ENCODE data around the gene PSTPIP2. TPM values are rescaled to one million over a fixed set of nuclear protein-coding genes. Genes with fewer than 3 reads are reported as not detected.

PSTPIP2 gene
- total and polyA plus RNA-seq, 2 of the 4 experiments (the other 2 are of a cell fraction): 10.4 to 12.4 TPM

DNA sequence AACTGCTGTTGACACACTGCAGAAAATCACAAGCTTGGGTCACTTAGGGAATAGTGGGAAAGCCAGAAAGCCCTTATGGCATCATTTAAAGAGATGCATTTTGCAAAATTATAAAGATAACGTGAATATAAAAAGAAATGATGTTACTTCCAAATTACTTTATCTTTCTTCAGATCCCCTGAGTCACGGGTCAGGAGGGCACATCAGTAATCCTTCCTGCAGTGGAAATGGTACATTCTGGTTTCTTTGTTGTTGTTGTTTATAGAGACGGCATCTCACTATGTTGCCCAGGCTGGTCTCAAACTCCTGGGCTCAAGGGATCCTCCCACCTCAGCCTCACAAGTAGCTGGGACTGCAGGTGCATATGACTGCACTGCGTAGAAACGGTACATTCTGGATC lies 95.1 kb downstream of the PSTPIP2 start:
- no peaks in the 10 kb centered on the region for H3K9me3 ChIP-seq (ENCODE audit: control insufficient read depth, insufficient read depth, low read length)
- CTCF ChIA-PET: no interaction called here
- no peak overlapping the region for H2BK15ac ChIP-seq (ENCODE audit: low read depth, low read length)
- H2AFZ ChIP-seq (replicated peaks; ENCODE audit: low read length, poor library complexity): no peak overlapping the region
- no peak overlapping the region for H2AK9ac ChIP-seq (replicated peaks; ENCODE audit: low read depth, low read length, poor library complexity)
- no peaks in the 10 kb centered on the region for H3K27me3 ChIP-seq (ENCODE audit: control insufficient read depth, insufficient read depth, low read length)
- H3K9ac ChIP-seq (ENCODE audit: low read depth, low read length): no peak overlapping the region
- no peak overlapping the region for H2BK20ac ChIP-seq (ENCODE audit: low read depth, low read length)
- H3K4me2 ChIP-seq (ENCODE audit: low read depth, low read length): no peak overlapping the region
- DNase-seq (no peak), ATAC-seq (ENCODE audit: low read depth) (no peak)
- no peak overlapping the region for H3K56ac ChIP-seq (ENCODE audit: extremely low read depth, insufficient read depth, low read length)
- H3K36me3 ChIP-seq (ENCODE audit: control insufficient read depth, insufficient read depth, low read length): no peaks in the 10 kb centered on the region
- no peak overlapping the region for H2BK120ac ChIP-seq (ENCODE audit: low read depth, low read length)
- H4K8ac ChIP-seq (ENCODE audit: low read depth in 2 of 2, low read length in 2 of 2): no peak overlapping the region
- POLR2A ChIA-PET (ENCODE audit: unreplicated experiment): no interaction called here
- no peak overlapping the region for H3K23ac ChIP-seq (ENCODE audit: low read depth, low read length)
- no peak overlapping the region for H3K4me3 ChIP-seq (ENCODE audit: insufficient read depth, low read depth, low read length)
- no peak overlapping the region for H3K14ac ChIP-seq (replicated peaks; ENCODE audit: low read depth, low read length)
- no peaks in the 10 kb centered on the region for H3K9me1 ChIP-seq (ENCODE audit: insufficient read depth, low read length)
- no peaks in the 10 kb centered on the region for H3K79me1 ChIP-seq (ENCODE audit: low read depth in 1 of 2, low read length in 2 of 2)
- H4K91ac ChIP-seq (ENCODE audit: insufficient read depth, low read depth, low read length): no peak overlapping the region
- TF ChIP-seq RFX5 (IDR thresholded peaks at IDR 0.05; ENCODE audit: low read depth, low read length): no peak
- no peak for TF ChIP-seq POLR2A (IDR thresholded peaks at IDR 0.05; ENCODE audit: low read depth, low read length)
- no peak for TF ChIP-seq RAD21 (IDR thresholded peaks at IDR 0.05; ENCODE audit: low read length)
- no peak for TF ChIP-seq MXI1 (IDR thresholded peaks at IDR 0.05; ENCODE audit: borderline replicate concordance, low read depth, low read length)
- TF ChIP-seq, protein P1, sequence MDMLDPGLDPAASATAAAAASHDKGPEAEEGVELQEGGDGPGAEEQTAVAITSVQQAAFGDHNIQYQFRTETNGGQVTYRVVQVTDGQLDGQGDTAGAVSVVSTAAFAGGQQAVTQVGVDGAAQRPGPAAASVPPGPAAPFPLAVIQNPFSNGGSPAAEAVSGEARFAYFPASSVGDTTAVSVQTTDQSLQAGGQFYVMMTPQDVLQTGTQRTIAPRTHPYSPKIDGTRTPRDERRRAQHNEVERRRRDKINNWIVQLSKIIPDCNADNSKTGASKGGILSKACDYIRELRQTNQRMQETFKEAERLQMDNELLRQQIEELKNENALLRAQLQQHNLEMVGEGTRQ (IDR thresholded peaks at IDR 0.05; ENCODE audit: low read depth, low read length): no peak
- TF ChIP-seq FOS (IDR thresholded peaks at IDR 0.05; ENCODE audit: low read depth, low read length): no peak
- no peak for TF ChIP-seq CHD1 (IDR thresholded peaks at IDR 0.05; ENCODE audit: low read depth, low read length)
- no peak for TF ChIP-seq MAZ (IDR thresholded peaks at IDR 0.05; ENCODE audit: borderline replicate concordance, low read depth, low read length)
- no peak overlapping the region for H3K18ac ChIP-seq (ENCODE audit: low read depth, low read length)
- H2AK5ac ChIP-seq (ENCODE audit: low read depth, low read length): peak overlapping the region; percentile 63; the same call in 1 of the 2 replicates
- BruUV-seq (replicated peaks): no TSS peak
- 0 out of 2 replicates have a peak, but pooled peaks cover 2% of the 10 kb centered on the region for H3K4me1 ChIP-seq (ENCODE audit: control insufficient read depth, insufficient read depth, low read length)
- H3K27ac ChIP-seq (ENCODE audit: insufficient read depth, low read length): no peak overlapping the region
- dilution Hi-C loops (cut with HindIII; ENCODE audit: low sequenced_read_pairs, unreplicated experiment): no loop called here
- H2BK5ac ChIP-seq (ENCODE audit: low read depth, low read length, poor library complexity, severe bottlenecking): no peak overlapping the region
- no CpG with 5 or more reads among the region's 5 CpGs for WGBS, 2 experiments (ENCODE audit: extremely low coverage in 2 of 2, insufficient read length in 1 of 2)
- intact Hi-C loops (cut with micrococcal nuclease): no loop called here
- H4K5ac ChIP-seq (ENCODE audit: low read depth, low read length): no peak overlapping the region
- no peak overlapping the region for H3K4ac ChIP-seq (ENCODE audit: low read depth, low read length)
- in situ Hi-C loops (cut with MboI; ENCODE audit: low sequenced_read_pairs): loop anchor here (5.0 kb wide), 1 partner anchor 95 kb away; the partner anchor contains the start of gene PSTPIP2
- H4K20me1 ChIP-seq (ENCODE audit: insufficient read depth, low read length): no peaks in the 10 kb centered on the region

All from IMR-90 (cell line).